Measurements from ENCODE around the gene FLII. TPM values are rescaled to one million over a fixed set of nuclear protein-coding genes. Genes with fewer than 3 reads are reported as not detected.
"Not testable (repeated sequence)": the region's sequence is repeated elsewhere in the genome, so short reads cannot be mapped to it uniquely, and the experiment has no call there.

FLII gene
- total and polyA plus RNA-seq, 2 of the 13 experiments (the other 11 are each of a cell fraction or from before 2014, with no cell fraction given): 130 to 303 TPM

DNA sequence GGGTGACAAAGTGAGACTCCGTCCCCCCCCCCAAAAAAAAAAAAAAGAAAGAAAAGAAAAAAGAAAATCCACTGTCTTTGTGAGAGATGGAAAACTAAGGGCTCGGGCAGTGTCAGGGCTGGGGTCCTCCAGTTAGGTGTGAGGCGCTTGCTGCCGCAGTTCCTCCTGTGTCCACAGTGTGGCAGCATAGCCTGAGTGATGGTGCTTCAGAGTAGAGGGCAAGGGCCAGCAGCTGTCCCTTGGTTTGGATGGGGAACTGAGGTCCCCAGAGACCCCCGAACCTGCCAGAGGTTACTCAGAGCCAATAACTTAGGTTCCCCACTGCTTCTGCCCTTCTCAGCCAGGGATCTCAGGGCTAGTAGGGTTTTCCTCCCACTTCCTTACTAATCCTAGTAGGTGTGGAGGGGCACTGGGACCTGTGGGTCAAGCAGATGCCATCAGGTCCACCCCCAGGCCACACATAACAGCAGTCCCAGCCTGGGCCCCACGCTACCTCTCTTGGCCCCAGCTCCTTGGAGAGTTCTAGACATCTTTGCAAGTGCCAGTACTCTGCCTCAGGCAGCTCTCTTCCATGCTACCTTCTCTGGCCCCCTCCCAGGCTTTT lies 41.0 kb downstream of the FLII start:
- H3K27ac ChIP-seq (ENCODE audit: extremely low read length, insufficient read depth, low read length): no peak overlapping the region
- no peaks in the 10 kb centered on the region for H3K36me3 ChIP-seq (replicated peaks in 1 of 2; ENCODE audit: control insufficient read depth in 1 of 2, insufficient read depth in 2 of 2, low read length in 2 of 2)
- POLR2A ChIA-PET: no interaction called here
- no peaks in the 10 kb centered on the region for H4K20me1 ChIP-seq (ENCODE audit: insufficient read depth, low read length)
- DNase-seq (ENCODE audit: low spot score): peak; percentile 62
- H3K27me3 ChIP-seq (ENCODE audit: control insufficient read depth in 1 of 2, insufficient read depth in 2 of 2, low read length in 2 of 2): peaks cover 0 to 3% of the 10 kb centered on the region in 2 experiments; a peak in 1 of 5 replicates
- H3K4me2 ChIP-seq (ENCODE audit: low read depth, low read length): no peak overlapping the region
- intact Hi-C loops (cut with micrococcal nuclease; ENCODE audit: unreplicated experiment) (no loop called here), in situ Hi-C loops (cut with HindIII; ENCODE audit: extremely low pct_ligation_motif_present, low pct_unique_long_range_greater_than_20kb) (no loop called here)
- no peaks in the 10 kb centered on the region for H3K79me2 ChIP-seq (ENCODE audit: insufficient read depth, low read length)
- 0 out of 2 replicates have a peak, but pooled peaks cover 8% of the 10 kb centered on the region for H3K4me1 ChIP-seq (ENCODE audit: insufficient read depth, low read length)
- peak; percentile 61; the same call in 1 of the 2 replicates for TF ChIP-seq SMC3 (IDR thresholded peaks at IDR 0.05; ENCODE audit: low read length)
- peak in 1 of 2 experiments; percentile 35; a peak in 1 of 4 replicates for TF ChIP-seq NR2F1 (CRISPR knock-in tag; IDR thresholded peaks at IDR 0.05)
- peak; percentile 40; the same call in 1 of the 2 replicates for TF ChIP-seq KDM2A (CRISPR knock-in tag; IDR thresholded peaks at IDR 0.05; ENCODE audit: borderline replicate concordance, low read depth)
- TF ChIP-seq ZBTB7B (CRISPR knock-in tag; IDR thresholded peaks at IDR 0.05): peak; percentile 27; the same call in 1 of the 2 replicates
- TF ChIP-seq RAD21 (CRISPR knock-in tag; IDR thresholded peaks at IDR 0.05): peak; percentile 81
- TF ChIP-seq NR2F6 (IDR thresholded peaks at IDR 0.05): no peak
- peak; percentile 43; the same call in 1 of the 2 replicates for TF ChIP-seq NR2F6 (CRISPR knock-in tag; IDR thresholded peaks at IDR 0.05)
- TF ChIP-seq HOXA5 (CRISPR knock-in tag; IDR thresholded peaks at IDR 0.05): no peak
- TF ChIP-seq ZSCAN9 (CRISPR knock-in tag; IDR thresholded peaks at IDR 0.05; ENCODE audit: borderline replicate concordance): no peak
- TF ChIP-seq SALL1 (CRISPR knock-in tag; IDR thresholded peaks at IDR 0.05): 0 out of 2 replicates have a peak, but pooled peaks have one; percentile 28
- peak; percentile 89 for TF ChIP-seq STAG1 (CRISPR knock-in tag; IDR thresholded peaks at IDR 0.05)
- TF ChIP-seq XRCC5 (optimal IDR thresholded peaks at IDR 0.05; ENCODE audit: low read length): peak; percentile 46
- TF ChIP-seq THAP11 (CRISPR knock-in tag; IDR thresholded peaks at IDR 0.05): 0 out of 2 replicates have a peak, but pooled peaks have one; percentile 19
- no peak for TF ChIP-seq PAX8 (CRISPR knock-in tag; IDR thresholded peaks at IDR 0.05; ENCODE audit: borderline replicate concordance)
- TF ChIP-seq SMARCC2 (IDR thresholded peaks at IDR 0.05): no peak
- no peak for TF ChIP-seq AKAP8 (CRISPR knock-in tag; IDR thresholded peaks at IDR 0.05)
- TF ChIP-seq, protein P1, sequence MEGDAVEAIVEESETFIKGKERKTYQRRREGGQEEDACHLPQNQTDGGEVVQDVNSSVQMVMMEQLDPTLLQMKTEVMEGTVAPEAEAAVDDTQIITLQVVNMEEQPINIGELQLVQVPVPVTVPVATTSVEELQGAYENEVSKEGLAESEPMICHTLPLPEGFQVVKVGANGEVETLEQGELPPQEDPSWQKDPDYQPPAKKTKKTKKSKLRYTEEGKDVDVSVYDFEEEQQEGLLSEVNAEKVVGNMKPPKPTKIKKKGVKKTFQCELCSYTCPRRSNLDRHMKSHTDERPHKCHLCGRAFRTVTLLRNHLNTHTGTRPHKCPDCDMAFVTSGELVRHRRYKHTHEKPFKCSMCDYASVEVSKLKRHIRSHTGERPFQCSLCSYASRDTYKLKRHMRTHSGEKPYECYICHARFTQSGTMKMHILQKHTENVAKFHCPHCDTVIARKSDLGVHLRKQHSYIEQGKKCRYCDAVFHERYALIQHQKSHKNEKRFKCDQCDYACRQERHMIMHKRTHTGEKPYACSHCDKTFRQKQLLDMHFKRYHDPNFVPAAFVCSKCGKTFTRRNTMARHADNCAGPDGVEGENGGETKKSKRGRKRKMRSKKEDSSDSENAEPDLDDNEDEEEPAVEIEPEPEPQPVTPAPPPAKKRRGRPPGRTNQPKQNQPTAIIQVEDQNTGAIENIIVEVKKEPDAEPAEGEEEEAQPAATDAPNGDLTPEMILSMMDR (CRISPR knock-in tag; IDR thresholded peaks at IDR 0.05): peak; percentile 93
- TF ChIP-seq, protein P2, sequence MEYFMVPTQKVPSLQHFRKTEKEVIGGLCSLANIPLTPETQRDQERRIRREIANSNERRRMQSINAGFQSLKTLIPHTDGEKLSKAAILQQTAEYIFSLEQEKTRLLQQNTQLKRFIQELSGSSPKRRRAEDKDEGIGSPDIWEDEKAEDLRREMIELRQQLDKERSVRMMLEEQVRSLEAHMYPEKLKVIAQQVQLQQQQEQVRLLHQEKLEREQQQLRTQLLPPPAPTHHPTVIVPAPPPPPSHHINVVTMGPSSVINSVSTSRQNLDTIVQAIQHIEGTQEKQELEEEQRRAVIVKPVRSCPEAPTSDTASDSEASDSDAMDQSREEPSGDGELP (IDR thresholded peaks at IDR 0.05; ENCODE audit: borderline replicate concordance, low read depth): peak; percentile 27; the same call in 1 of the 2 replicates
- ATAC-seq: peak; percentile 91
- no peaks in the 10 kb centered on the region for H3K9me3 ChIP-seq (ENCODE audit: low read length)
- no peak overlapping the region for H2AFZ ChIP-seq (ENCODE audit: low read length)
- CTCF ChIA-PET (ENCODE audit: low intra/inter-chr PET ratio, low total read pairs): no interaction called here
- H3K4me3 ChIP-seq (replicated peaks in 1 of 3; ENCODE audit: insufficient read depth in 1 of 3, low read depth in 2 of 3, low read length in 3 of 3): no peak overlapping the region
- peak; percentile 77 for FAIRE-seq
- no peak overlapping the region for H3K9ac ChIP-seq (ENCODE audit: insufficient read depth, low read depth, low read length)
- BruUV-seq (replicated peaks): no TSS peak
- 3% methylated on average over 4 of the region's 6 CpGs for WGBS (ENCODE audit: low lambda C conversion rate)

DNA sequence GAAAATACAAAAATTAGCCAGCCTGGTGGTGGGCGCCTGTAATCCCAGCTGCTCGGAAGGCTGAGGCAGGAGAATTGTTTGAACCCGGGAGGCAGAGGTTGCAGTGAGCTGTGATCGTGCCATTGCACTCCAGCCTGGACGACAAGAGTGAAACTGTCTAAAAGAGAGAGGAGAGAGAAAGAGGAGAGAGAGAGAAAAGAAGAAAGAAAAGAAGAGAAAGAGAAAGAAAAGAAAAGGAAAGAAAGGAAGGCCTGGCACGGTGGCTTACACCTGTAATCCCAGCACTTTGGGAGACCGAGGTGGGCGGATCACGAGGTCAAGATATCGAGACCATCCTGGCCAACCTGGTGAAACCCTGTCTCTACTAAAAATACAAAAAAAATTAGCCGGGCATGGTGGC lies 41.6 kb downstream of the FLII start:
- BruUV-seq (replicated peaks); in situ Hi-C loops (cut with HindIII; ENCODE audit: extremely low pct_ligation_motif_present, low pct_unique_long_range_greater_than_20kb); H3K9me3 ChIP-seq (ENCODE audit: low read length); H3K27me3 ChIP-seq (ENCODE audit: control insufficient read depth in 1 of 2, insufficient read depth in 2 of 2, low read length in 2 of 2); H3K27ac ChIP-seq (ENCODE audit: extremely low read length, insufficient read depth, low read length); CTCF ChIA-PET (ENCODE audit: low intra/inter-chr PET ratio, low total read pairs); H3K4me3 ChIP-seq (replicated peaks in 1 of 3; ENCODE audit: insufficient read depth in 1 of 3, low read depth in 2 of 3, low read length in 3 of 3); H3K36me3 ChIP-seq (replicated peaks in 1 of 2; ENCODE audit: control insufficient read depth in 1 of 2, insufficient read depth in 2 of 2, low read length in 2 of 2); H3K79me2 ChIP-seq (ENCODE audit: insufficient read depth, low read length); H4K20me1 ChIP-seq (ENCODE audit: insufficient read depth, low read length); intact Hi-C loops (cut with micrococcal nuclease; ENCODE audit: unreplicated experiment); H3K4me1 ChIP-seq (ENCODE audit: insufficient read depth, low read length); H2AFZ ChIP-seq (ENCODE audit: low read length); FAIRE-seq; H3K9ac ChIP-seq (ENCODE audit: insufficient read depth, low read depth, low read length); H3K4me2 ChIP-seq (ENCODE audit: low read depth, low read length); ATAC-seq; DNase-seq (ENCODE audit: low spot score): not testable (repeated sequence)
- WGBS (ENCODE audit: low lambda C conversion rate): 62% methylated on average over 11 of the region's 11 CpGs
- POLR2A ChIA-PET: interaction anchor here (1.9 kb wide), 1 partner anchor 8 kb away, joined by 4 read pairs; no protein-coding TSS in a partner anchor

Measured in HepG2 (cell line).